Epithelial cell of esophagus (primary cell): ENCODE results near the gene YIPF3.

Experiments
- DNase-seq: peaks from one replicate; pipeline ENCODE4 v3.0.0; 2010; ENCODE audit warnings: low read depth
- H3K4me3 ChIP-seq: 2 replicates; pipeline ENCODE4 v1.5.1; 2011; ENCODE audit warnings: mild to moderate bottlenecking, low read length, control low read depth
- CTCF ChIP-seq: IDR thresholded peaks from 2 replicates; pipeline ENCODE4 v1.5.1; 2011; ENCODE audit warnings: low read depth, mild to moderate bottlenecking, low read length, control low read depth, inconsistent platforms; ENCODE audit not compliant: insufficient read depth; ENCODE audit errors: missing control alignments

Gene YIPF3

GRCh38 chr6:43478008-43478372 is 38.7 kb downstream of the YIPF3 start:
- no peak for TF ChIP-seq CTCF
- peak overlapping the region; percentile 70 for H3K4me3 ChIP-seq

GRCh38 chr6:43477235-43478007 is 39.3 kb downstream of the YIPF3 start, which contains the start of gene TJAP1:
TSS of gene TJAP1 (plus strand) at chr6:43477570. CDS start at chr6:43499002, 21,432 bp downstream.
- TF ChIP-seq CTCF, result no peak
- peak within 1 kb of the TSS; percentile 70 for H3K4me3 ChIP-seq
- peak; percentile 88 for DNase-seq

More at GRCh38 chr6:43478008-43478372, 38.7 kb downstream of the YIPF3 start:
- DNase-seq, result no peak

GRCh38 chr6:43476746-43477145 is 40.0 kb downstream of the YIPF3 start:
- TF ChIP-seq CTCF, result no peak
- DNase-seq, result no peak
- no peak overlapping the region for H3K4me3 ChIP-seq

- TF ChIP-seq CTCF, result no peak
- no peak for DNase-seq
- no peak overlapping the region for H3K4me3 ChIP-seq
Measured at GRCh38 chr6:43475516-43475915, 41.2 kb downstream of the YIPF3 start.

GRCh38 chr6:43472515-43472914 is 44.2 kb downstream of the YIPF3 start:
- DNase-seq, result no peak
- TF ChIP-seq CTCF, result no peak

GRCh38 chr6:43471399-43471798 is 45.3 kb downstream of the YIPF3 start:
- no peak for TF ChIP-seq CTCF
- H3K4me3 ChIP-seq, result no peak overlapping the region
- DNase-seq, result no peak

More at GRCh38 chr6:43472515-43472914, 44.2 kb downstream of the YIPF3 start:
- H3K4me3 ChIP-seq, result no peak overlapping the region

GRCh38 chr6:43469947-43470346 is 46.8 kb downstream of the YIPF3 start:
- no peak for TF ChIP-seq CTCF
- no peak for DNase-seq
- no peak overlapping the region for H3K4me3 ChIP-seq
